ENCODE measurements around the gene CPNE2. TPM values are rescaled to one million over a fixed set of nuclear protein-coding genes. Genes with fewer than 3 reads are reported as not detected.

Gene CPNE2
- total RNA-seq, 1 donor from 2014 or later: 33.9 TPM

GRCh38 chr16:57167953-57168352 is 75.6 kb downstream of the CPNE2 start:
- Mint-ChIP-seq H3K27me3 (ENCODE audit: unreplicated experiment) (no peaks in the 10 kb centered on the region), H3K9me3 (ENCODE audit: unreplicated experiment) (no peaks in the 10 kb centered on the region), H3K27ac (ENCODE audit: unreplicated experiment) (no peak overlapping the region), H3K36me3 (ENCODE audit: unreplicated experiment) (peaks cover 29% of the 10 kb centered on the region), H3K4me1 (ENCODE audit: unreplicated experiment) (peaks cover 12% of the 10 kb centered on the region), H3K4me3 (ENCODE audit: unreplicated experiment) (no peak overlapping the region)
- no peak for DNase-seq (ENCODE audit: extremely low spot score, unreplicated experiment)
- TF ChIP-seq CTCF (IDR thresholded peaks at IDR 0.05): peak; percentile 75

GRCh38 chr16:57169327-57169726 is 76.9 kb downstream of the CPNE2 start:
- no peak overlapping the region for H3K27ac Mint-ChIP-seq (ENCODE audit: unreplicated experiment)
- no peaks in the 10 kb centered on the region for H3K9me3 Mint-ChIP-seq (ENCODE audit: unreplicated experiment)
- no peak for DNase-seq (ENCODE audit: extremely low spot score, unreplicated experiment)
- H3K27me3 Mint-ChIP-seq (ENCODE audit: unreplicated experiment): no peaks in the 10 kb centered on the region
- peaks cover 30% of the 10 kb centered on the region for H3K36me3 Mint-ChIP-seq (ENCODE audit: unreplicated experiment)
- no peak for TF ChIP-seq CTCF (IDR thresholded peaks at IDR 0.05)
- H3K4me3 Mint-ChIP-seq (ENCODE audit: unreplicated experiment): no peak overlapping the region
- peaks cover 12% of the 10 kb centered on the region for H3K4me1 Mint-ChIP-seq (ENCODE audit: unreplicated experiment)

DNA sequence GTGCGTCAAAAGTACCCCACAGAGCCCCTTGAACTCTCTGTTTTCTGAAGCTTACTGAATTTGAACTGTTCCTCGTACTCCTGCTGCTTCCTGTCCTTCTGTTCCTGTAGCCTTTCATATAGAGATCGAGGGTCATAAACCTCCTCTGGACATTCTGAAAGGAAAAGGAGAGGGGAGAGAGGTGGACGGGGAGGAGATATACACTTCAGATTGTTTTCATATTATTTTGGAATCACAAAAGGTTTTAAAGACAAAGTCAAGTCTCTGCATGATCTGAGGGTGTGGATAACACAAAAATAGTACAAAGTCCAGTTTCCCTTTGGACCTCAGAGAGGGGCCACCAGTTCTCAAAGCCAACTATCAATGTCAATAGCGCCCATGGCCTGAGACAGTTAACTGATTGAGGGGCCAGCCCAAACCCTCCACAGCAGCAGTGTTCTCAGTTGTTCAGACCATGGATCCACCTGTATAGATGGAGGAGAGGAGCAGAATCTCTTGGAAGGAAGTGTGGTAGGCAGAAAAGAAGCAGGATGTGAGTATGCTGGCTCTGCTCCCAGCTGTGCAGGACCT is 80.4 kb downstream of the CPNE2 start:
- H3K27me3 Mint-ChIP-seq (ENCODE audit: unreplicated experiment): no peaks in the 10 kb centered on the region
- no peak overlapping the region for H3K4me3 Mint-ChIP-seq (ENCODE audit: unreplicated experiment)
- H3K9me3 Mint-ChIP-seq (ENCODE audit: unreplicated experiment): no peaks in the 10 kb centered on the region
- DNase-seq (ENCODE audit: extremely low spot score, unreplicated experiment): no peak
- H3K36me3 Mint-ChIP-seq (ENCODE audit: unreplicated experiment): peaks cover 26% of the 10 kb centered on the region
- peaks cover 6% of the 10 kb centered on the region for H3K4me1 Mint-ChIP-seq (ENCODE audit: unreplicated experiment)
- no peak overlapping the region for H3K27ac Mint-ChIP-seq (ENCODE audit: unreplicated experiment)
- TF ChIP-seq CTCF (IDR thresholded peaks at IDR 0.05): no peak

GRCh38 chr16:57175896-57176295 is 83.5 kb downstream of the CPNE2 start:
- no peak overlapping the region for H3K4me3 Mint-ChIP-seq (ENCODE audit: unreplicated experiment)

GRCh38 chr16:57178196-57178595 is 85.8 kb downstream of the CPNE2 start:
- peaks cover 33% of the 10 kb centered on the region for H3K4me1 Mint-ChIP-seq (ENCODE audit: unreplicated experiment)

More at GRCh38 chr16:57175896-57176295, 83.5 kb downstream of the CPNE2 start:
- Mint-ChIP-seq H3K27me3 (ENCODE audit: unreplicated experiment) (no peaks in the 10 kb centered on the region), H3K36me3 (ENCODE audit: unreplicated experiment) (peaks cover 21% of the 10 kb centered on the region), H3K27ac (ENCODE audit: unreplicated experiment) (peak overlapping the region; percentile 2), H3K4me1 (ENCODE audit: unreplicated experiment) (peaks cover 29% of the 10 kb centered on the region), H3K9me3 (ENCODE audit: unreplicated experiment) (no peaks in the 10 kb centered on the region)
- no peak for DNase-seq (ENCODE audit: extremely low spot score, unreplicated experiment)
- TF ChIP-seq CTCF (IDR thresholded peaks at IDR 0.05): no peak

More at GRCh38 chr16:57178196-57178595, 85.8 kb downstream of the CPNE2 start:
- TF ChIP-seq CTCF (IDR thresholded peaks at IDR 0.05): no peak
- Mint-ChIP-seq H3K4me3 (ENCODE audit: unreplicated experiment) (no peak overlapping the region), H3K27me3 (ENCODE audit: unreplicated experiment) (no peaks in the 10 kb centered on the region), H3K27ac (ENCODE audit: unreplicated experiment) (no peak overlapping the region), H3K9me3 (ENCODE audit: unreplicated experiment) (no peaks in the 10 kb centered on the region), H3K36me3 (ENCODE audit: unreplicated experiment) (peaks cover 6% of the 10 kb centered on the region)
- DNase-seq (ENCODE audit: extremely low spot score, unreplicated experiment): no peak
